K562 (cell line): ENCODE measurements around the gene CEMIP.

Experiments used
- HDAC6 ChIP-seq: IDR thresholded peaks from 2 replicates; pipeline ENCODE4 v1.6.1; 2012; ENCODE audit warnings: low read depth, mild to moderate bottlenecking, control low read depth, inconsistent platforms, low read length, moderate library complexity
- HMG20A ChIP-seq: fragments of 450-650 bp; formaldehyde crosslinking; conservative IDR thresholded peaks from 2 replicates; pipeline ENCODE4 v1.4.0; 2020; ENCODE audit warnings: mild to moderate bottlenecking, mixed read lengths
- NFYB ChIP-seq: IDR thresholded peaks from 2 replicates; pipeline ENCODE4 v1.6.1; 2011; ENCODE audit warnings: mild to moderate bottlenecking, moderate library complexity; ENCODE audit not compliant: insufficient read length; ENCODE audit errors: extremely low read depth
- POLR2AphosphoS5 ChIP-seq: IDR thresholded peaks from 2 replicates; pipeline ENCODE4 v1.6.1; 2011; ENCODE audit warnings: mild to moderate bottlenecking, low read depth, low read length, moderate library complexity; ENCODE audit not compliant: control insufficient read depth, insufficient read depth
- RFX5 ChIP-seq: IDR thresholded peaks from 2 replicates; pipeline ENCODE4 v1.6.1; 2011; ENCODE audit warnings: low read depth, mild to moderate bottlenecking, improper control_type of control experiment, low read length
- YY1 ChIP-seq, 3 experiments: IDR thresholded peaks; 2 replicates each; pipeline ENCODE4 v1.6.1; 2011; ENCODE audit warnings: low read length in 2 of 3, mild to moderate bottlenecking in 2 of 3, moderate library complexity in 2 of 3, borderline replicate concordance in 1 of 3, control low read depth in 1 of 3, low read depth in 1 of 3; ENCODE audit not compliant: insufficient read depth in 3 of 3, insufficient replicate concordance in 2 of 3, control insufficient read depth in 1 of 3, insufficient read length in 1 of 3; ENCODE audit errors: extremely low read depth in 1 of 3
- ZBTB40 ChIP-seq, 2 experiments: fragments of 450-650 bp in 1 of 2; sonication (generic) in 1 of 2; formaldehyde crosslinking in 1 of 2; IDR thresholded peaks; 2 replicates each; pipeline versions ENCODE4 v1.7.1 to v1.9.0; 2016 to 2022; ENCODE audit warnings: inconsistent platforms in 1 of 2, mild to moderate bottlenecking in 1 of 2, missing genetic modification reagents in 1 of 2
- ZNF695 ChIP-seq: fragments of 450-650 bp; formaldehyde crosslinking; IDR thresholded peaks from 2 replicates; pipeline ENCODE4 v1.4.0; 2020; ENCODE audit warnings: mild to moderate bottlenecking, moderate library complexity

DNA sequence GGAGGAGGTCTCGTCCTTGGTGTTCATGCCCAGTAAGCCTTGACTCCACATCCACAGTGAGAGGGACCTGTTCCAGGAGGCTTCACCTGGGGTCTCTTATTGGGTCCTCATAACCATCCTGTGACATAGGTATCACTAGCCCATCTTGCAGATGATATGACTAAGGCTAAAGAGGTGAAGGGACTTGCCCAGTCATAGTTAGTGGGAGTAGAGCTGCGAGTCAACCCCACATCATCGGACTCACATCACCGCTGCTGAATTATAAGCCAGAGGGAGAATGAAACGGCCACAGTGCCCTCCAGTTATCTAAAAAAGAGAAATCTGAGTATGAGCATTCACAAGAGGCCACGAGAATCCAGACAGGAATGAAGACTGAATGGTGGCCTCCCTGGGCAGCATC is 144.5 kb downstream of the CEMIP start:
- TF ChIP-seq RFX5 (no peak), ZNF695 (CRISPR knock-in tag) (no peak), HMG20A (CRISPR knock-in tag) (no peak), YY1 (IDR thresholded peaks at IDR 0.05; ENCODE audit: borderline replicate concordance in 1 of 3, control insufficient read depth in 1 of 3, extremely low read depth in 1 of 3, insufficient read depth in 3 of 3, insufficient read length in 1 of 3, insufficient replicate concordance in 2 of 3, low read depth in 1 of 3, low read length in 2 of 3) (no peak), NFYB (no peak), POLR2AphosphoS5 (no peak), HDAC6 (no peak), ZBTB40 (IDR thresholded peaks at IDR 0.05) (no peak), ZBTB40 (CRISPR knock-in tag; IDR thresholded peaks at IDR 0.05) (no peak)
